ENCODE data around the gene CALY. TPM values are rescaled to one million over a fixed set of nuclear protein-coding genes. Genes with fewer than 3 reads are reported as not detected.

The CALY gene
- total RNA-seq, 1 experiment from 2014 or later, result not detected

DNA sequence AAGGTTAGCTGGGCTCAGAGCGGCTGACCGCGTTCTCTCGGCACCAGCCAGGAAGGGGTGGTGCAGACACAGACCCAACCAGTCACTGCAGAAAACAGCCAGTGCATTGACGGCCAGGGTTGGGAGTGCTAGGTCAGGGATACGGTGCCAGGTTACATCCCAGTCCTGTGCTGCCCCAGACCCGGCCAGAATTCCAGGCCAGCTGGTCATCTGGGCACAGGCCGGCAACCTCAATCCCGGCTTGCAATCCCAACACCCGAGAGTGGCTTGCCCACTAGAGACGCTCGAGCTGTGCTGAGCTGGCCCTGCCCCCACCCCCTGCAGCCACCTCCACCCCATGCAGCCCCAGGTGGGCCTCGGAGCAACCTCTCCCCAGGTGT lies 14.2 kb upstream of the CALY start:
- Histone ChIP-seq H3K36me3 (ENCODE audit: control insufficient read depth, insufficient read depth, low read length) (0 out of 2 replicates have a peak, but pooled peaks cover 3% of the 10 kb centered on the region), H3K4me1 (peaks cover 46% of the 10 kb centered on the region), H3K27me3 (replicated peaks; ENCODE audit: control insufficient read depth, insufficient read depth, low read length) (no peaks in the 10 kb centered on the region), H3K9me3 (no peaks in the 10 kb centered on the region), H3K4me3 (ENCODE audit: low read depth, low read length) (no peak overlapping the region)
- Mint-ChIP-seq H3K4me3 (ENCODE audit: unreplicated experiment) (peak overlapping the region; percentile 17), H3K27ac (ENCODE audit: unreplicated experiment) (peak overlapping the region; percentile 65), H3K9me3 (ENCODE audit: unreplicated experiment) (no peaks in the 10 kb centered on the region), H3K27me3 (ENCODE audit: insufficient read depth, unreplicated experiment) (no peaks in the 10 kb centered on the region), H3K36me3 (ENCODE audit: insufficient read depth, unreplicated experiment) (peaks cover 55% of the 10 kb centered on the region), H3K4me1 (ENCODE audit: low read depth, unreplicated experiment) (peaks cover 8% of the 10 kb centered on the region)
- intact Hi-C loops (cut with micrococcal nuclease; ENCODE audit: unreplicated experiment), result loop anchor here (2.0 kb wide), 1 partner anchor 22 kb away; no protein-coding TSS in a partner anchor
- no peak for DNase-seq
- CTCF ChIA-PET, result interaction anchor here (0.7 kb wide), 1 partner anchor 367 kb away, joined by 4 read pairs; no protein-coding TSS in a partner anchor
- no TSS peak for BruUV-seq (replicated peaks)
- no peak for TF ChIP-seq CTCF (IDR thresholded peaks at IDR 0.05; ENCODE audit: insufficient read depth in 1 of 2, low read depth in 1 of 2, low read length in 1 of 2, severe bottlenecking in 1 of 2, unreplicated experiment in 1 of 2)
- POLR2A ChIA-PET, result interaction anchor here (1.0 kb wide), 2 partner anchors 10 to 26 kb away, joined by 4 read pairs; no protein-coding TSS in a partner anchor

DNA sequence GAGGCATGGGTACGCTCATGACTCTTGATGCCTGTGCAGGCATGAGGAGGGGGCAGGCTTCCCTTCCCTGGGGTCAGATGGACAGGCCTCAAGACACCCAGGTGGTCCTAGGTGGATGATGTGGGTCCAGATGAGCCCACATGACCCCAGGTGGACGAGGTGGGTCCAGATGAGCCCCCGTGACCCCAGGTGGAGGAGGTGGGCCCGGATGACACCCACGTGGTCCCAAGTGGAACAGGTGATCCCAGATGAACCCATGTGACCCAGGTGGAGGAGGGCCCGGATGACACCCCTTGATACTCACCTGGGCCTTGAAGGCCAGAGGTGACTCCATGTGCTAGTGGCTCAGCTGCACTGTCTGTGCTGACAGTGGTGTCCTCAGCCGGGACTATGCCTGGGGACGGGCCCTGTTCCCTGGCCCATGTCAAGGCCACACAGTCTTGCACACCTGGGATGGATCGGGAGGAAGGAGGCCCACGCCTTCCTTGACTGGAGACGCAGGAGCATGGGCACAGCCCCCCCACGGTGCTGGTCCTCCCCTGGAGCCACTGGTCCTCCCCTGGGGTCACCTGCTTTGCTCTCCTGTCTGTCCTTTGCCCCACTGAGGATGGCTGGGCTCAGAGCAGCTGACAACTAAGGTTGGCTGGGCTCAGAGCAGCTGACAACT lies 13.7 kb upstream of the CALY start:
- intact Hi-C loops (cut with micrococcal nuclease; ENCODE audit: unreplicated experiment), result loop anchor here (2.0 kb wide), 1 partner anchor 22 kb away; no protein-coding TSS in a partner anchor
- BruUV-seq (replicated peaks), result no TSS peak

DNA sequence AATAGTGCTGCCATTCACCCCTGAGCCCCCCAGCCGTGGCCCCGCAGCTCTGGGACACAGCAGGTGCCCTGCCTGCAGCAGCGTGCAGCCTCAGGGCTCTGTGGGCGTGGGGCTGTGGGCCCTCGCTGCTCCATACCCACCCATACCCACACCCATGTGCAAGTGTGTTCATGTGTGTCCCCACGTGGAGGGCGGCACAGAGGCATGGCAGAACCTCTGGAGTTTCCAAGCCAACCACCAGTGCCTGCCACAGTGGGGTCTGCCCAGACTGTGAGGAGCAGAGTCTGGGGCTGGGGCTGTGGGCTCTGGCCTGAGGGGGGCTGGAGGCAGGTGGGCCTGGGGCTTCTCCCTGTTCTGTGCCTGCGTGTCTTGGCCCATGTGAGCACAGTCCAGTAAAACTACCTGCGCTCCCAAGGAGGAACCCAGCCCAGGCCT lies 12.9 kb upstream of the CALY start:
- Mint-ChIP-seq H3K9me3 (ENCODE audit: unreplicated experiment) (peaks cover 9% of the 10 kb centered on the region), H3K4me1 (ENCODE audit: low read depth, unreplicated experiment) (peaks cover 16% of the 10 kb centered on the region), H3K36me3 (ENCODE audit: insufficient read depth, unreplicated experiment) (peaks cover 60% of the 10 kb centered on the region), H3K27me3 (ENCODE audit: insufficient read depth, unreplicated experiment) (no peaks in the 10 kb centered on the region), H3K27ac (ENCODE audit: unreplicated experiment) (peak overlapping the region; percentile 48), H3K4me3 (ENCODE audit: unreplicated experiment) (peak overlapping the region; percentile 38)
- intact Hi-C loops (cut with micrococcal nuclease; ENCODE audit: unreplicated experiment), result loop anchor here (2.0 kb wide), 1 partner anchor 21 kb away; no protein-coding TSS in a partner anchor
- no peaks in the 10 kb centered on the region for H3K36me3 ChIP-seq (ENCODE audit: control insufficient read depth, insufficient read depth, low read length)
- no peak overlapping the region for H3K4me3 ChIP-seq (ENCODE audit: low read depth, low read length)
- no TSS peak for BruUV-seq (replicated peaks)
- H3K4me1 ChIP-seq, result peaks cover 47% of the 10 kb centered on the region
- H3K27me3 ChIP-seq (replicated peaks; ENCODE audit: control insufficient read depth, insufficient read depth, low read length), result no peaks in the 10 kb centered on the region
- ChIA-PET POLR2A (no interaction called here), CTCF (no interaction called here)
- no peak for DNase-seq
- 0 out of 2 replicates have a peak, but pooled peaks cover 3% of the 10 kb centered on the region for H3K9me3 ChIP-seq
- TF ChIP-seq CTCF (IDR thresholded peaks at IDR 0.05; ENCODE audit: insufficient read depth in 1 of 2, low read depth in 1 of 2, low read length in 1 of 2, severe bottlenecking in 1 of 2, unreplicated experiment in 1 of 2), result no peak

More for the DNA sequence above, 13.7 kb upstream of the CALY start:
- Mint-ChIP-seq H3K4me3 (ENCODE audit: unreplicated experiment) (peak overlapping the region; percentile 17), H3K9me3 (ENCODE audit: unreplicated experiment) (peaks cover 5% of the 10 kb centered on the region), H3K4me1 (ENCODE audit: low read depth, unreplicated experiment) (peaks cover 13% of the 10 kb centered on the region), H3K27ac (ENCODE audit: unreplicated experiment) (peak overlapping the region; percentile 65), H3K36me3 (ENCODE audit: insufficient read depth, unreplicated experiment) (peaks cover 60% of the 10 kb centered on the region), H3K27me3 (ENCODE audit: insufficient read depth, unreplicated experiment) (no peaks in the 10 kb centered on the region)
- Histone ChIP-seq H3K4me1 (peaks cover 47% of the 10 kb centered on the region), H3K9me3 (0 out of 2 replicates have a peak, but pooled peaks cover 3% of the 10 kb centered on the region), H3K36me3 (ENCODE audit: control insufficient read depth, insufficient read depth, low read length) (0 out of 2 replicates have a peak, but pooled peaks cover 1% of the 10 kb centered on the region), H3K27me3 (replicated peaks; ENCODE audit: control insufficient read depth, insufficient read depth, low read length) (no peaks in the 10 kb centered on the region), H3K4me3 (ENCODE audit: low read depth, low read length) (no peak overlapping the region)
- DNase-seq, result no peak
- CTCF ChIA-PET, result no interaction called here
- POLR2A ChIA-PET, result no interaction called here
- no peak for TF ChIP-seq CTCF (IDR thresholded peaks at IDR 0.05; ENCODE audit: insufficient read depth in 1 of 2, low read depth in 1 of 2, low read length in 1 of 2, severe bottlenecking in 1 of 2, unreplicated experiment in 1 of 2)

All from Caco-2 (cell line).